T follicular helper cell (primary cell): ENCODE data around the gene PDIK1L.

Experiments used
- DNase-seq: peaks from one replicate; pipeline ENCODE4 v3.0.0-alpha.2; 2020; ENCODE audit warnings: low read depth
- total RNA-seq, 2 experiments: gene quantifications; one replicate each; lab custom pipeline; 2026; lab: John Stamatoyannopoulos, UW

PDIK1L gene
- 24.0 to 44.7 reads per million in 2 experiments for total RNA-seq

DNA sequence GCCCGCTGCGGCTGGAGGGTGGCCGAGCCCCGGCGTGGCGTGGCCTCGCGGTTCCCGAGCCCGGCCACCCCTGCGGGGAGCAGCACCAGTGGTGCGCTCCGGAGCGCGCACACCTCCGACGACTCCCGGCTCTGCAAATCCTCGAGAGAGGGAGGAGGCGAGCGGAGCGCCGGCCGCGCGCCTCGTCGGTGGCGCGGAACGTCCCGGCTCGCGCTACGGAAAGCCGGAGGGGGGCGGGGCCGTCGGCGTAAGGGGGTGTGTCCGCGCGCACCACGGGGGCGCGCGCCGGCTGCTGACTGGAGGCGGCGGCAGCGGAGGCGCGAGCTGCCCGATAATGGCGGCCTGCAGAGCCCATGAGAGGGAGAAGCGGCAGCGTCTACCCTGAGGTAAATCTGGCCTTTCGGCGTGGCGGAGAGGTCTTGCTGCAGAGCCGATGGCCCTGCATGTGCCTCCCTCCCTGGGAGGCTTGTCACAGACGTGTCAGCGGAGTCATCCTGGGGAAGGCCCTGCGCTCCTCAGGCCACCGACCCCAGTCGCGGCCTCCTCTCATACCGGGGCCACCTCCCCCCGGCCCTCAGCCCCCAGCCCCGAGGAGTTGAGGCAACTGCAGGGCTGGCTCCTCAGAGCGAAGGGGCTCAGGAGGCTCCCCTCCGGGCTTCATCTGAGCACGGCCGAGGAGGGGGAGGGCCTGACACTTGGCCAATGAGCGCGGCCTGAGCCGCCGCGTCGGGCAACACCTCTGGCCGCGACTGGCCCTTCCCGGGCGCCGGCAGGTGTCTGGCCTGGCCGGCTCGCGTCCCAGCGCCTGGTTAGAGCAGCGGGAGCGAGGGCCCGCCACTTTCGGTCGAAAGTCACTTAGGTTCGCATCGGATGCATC is at the start of gene PDIK1L:
TSS of gene PDIK1L (plus strand) at position 295 of the 877 bp plus-strand sequence. CDS start 2,485 bp downstream, outside the sequence.
- DNase-seq, result peak; percentile 93

GRCh38 chr1:26064553-26064952 is 47.1 kb upstream of the PDIK1L start:
- no peak for DNase-seq

DNA sequence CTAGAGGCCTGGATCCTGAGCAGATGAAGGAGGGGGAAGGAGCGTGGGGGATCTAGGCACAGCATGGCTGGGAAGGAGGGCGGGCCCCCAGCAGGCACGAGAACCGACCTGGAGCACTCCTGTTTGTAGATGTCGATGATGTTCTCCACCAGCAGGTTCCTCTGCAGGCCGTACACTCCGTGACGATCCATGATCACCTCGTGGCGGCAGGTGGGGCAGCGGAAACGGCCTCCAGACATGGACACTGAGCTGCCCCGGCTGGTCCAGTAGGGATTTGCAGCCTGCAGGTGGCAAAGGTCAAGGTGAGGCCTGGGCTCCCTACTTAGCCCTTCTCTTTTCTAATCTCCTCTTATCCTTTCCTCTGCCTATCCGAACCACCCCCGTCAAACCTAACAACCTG is 45.5 kb upstream of the PDIK1L start:
- no peak for DNase-seq

DNA sequence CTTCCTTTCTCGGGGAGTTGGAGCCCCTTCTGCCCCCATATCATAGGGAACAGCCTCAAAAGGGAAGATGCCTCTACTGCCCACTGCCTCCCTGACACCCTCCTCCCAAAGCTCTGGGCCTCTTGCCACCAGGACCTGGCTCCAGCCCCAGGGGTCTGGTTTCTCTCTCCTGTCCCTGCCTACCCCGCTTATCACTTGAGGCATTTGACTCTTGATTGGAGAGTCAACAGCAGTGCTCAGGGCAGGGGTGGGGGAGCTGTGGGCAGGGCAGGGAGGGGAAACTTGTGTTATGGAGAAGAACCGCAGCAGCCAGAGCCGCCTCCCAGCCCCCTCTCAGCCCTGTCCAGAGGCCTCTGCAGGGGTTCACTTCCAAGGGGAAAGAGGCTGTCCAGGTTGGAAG is 44.8 kb upstream of the PDIK1L start:
- no peak for DNase-seq

DNA sequence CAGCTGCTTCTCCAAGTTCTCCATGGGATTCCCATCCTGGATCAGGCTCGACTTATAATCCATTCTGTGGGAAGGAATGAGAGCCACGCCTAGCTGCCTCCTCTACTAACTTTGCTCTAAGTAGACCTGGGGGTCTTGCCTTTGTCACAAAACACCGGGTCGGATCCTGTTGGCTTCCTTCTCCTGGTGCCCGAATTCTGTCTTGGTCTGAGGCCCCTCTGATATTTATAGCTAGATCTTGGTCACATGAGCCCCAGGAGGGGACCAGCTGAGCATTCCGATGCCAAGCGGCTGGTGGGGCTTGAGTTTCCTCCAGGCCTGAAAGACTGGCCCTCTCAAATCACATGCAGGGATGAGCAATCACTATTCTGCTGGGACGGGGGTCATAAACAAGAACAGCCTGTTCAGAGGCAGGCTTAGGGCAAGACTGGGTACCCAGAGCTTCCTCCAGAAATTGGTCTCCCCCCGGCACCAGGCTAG is 44.2 kb upstream of the PDIK1L start, which contains the start of gene TRIM63:
TSS of gene TRIM63 (minus strand) at position 199 of the 480 bp plus-strand sequence. CDS start at position 63, 136 bp downstream.
- no peak for DNase-seq

DNA sequence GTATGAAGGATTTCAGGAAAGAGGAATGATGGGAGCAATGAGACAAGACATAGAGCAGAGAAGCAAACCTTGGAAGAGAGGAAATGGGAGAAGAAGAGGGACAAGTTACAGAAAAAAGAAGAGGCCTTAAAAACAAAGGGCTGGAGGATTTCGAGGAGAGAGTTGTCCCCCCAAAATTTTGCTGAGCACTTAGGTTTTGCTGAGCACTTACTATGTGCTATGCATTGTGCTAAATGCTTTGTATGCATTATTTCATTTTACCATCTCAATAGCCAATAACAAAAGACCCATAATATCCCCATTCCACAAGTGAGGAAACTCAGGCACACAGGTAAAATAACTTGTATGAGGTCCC is 41.7 kb upstream of the PDIK1L start:
- DNase-seq, result no peak

GRCh38 chr1:26070296-26070962 is 41.2 kb upstream of the PDIK1L start:
- no peak for DNase-seq

DNA sequence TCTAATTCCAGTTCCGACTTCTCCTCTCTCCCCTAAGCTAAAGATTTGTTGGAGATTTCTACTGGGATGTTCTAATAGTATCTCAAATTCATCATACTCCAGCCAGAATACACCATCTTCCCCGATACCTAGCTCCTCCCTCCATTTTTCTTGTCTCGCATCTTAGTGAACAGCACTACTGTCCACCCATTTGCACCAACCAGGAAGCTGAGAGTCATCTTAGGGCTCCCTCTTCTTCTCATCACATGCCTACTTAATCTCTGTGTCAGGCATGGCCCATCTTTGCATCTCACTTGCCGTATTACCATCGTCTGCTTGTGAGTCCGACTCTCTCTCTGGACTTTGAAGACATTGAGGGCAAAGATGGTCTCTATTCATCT is 40.7 kb upstream of the PDIK1L start:
- DNase-seq, result no peak

- DNase-seq, result no peak
Measured at GRCh38 chr1:26072305-26072704, 39.3 kb upstream of the PDIK1L start.

DNA sequence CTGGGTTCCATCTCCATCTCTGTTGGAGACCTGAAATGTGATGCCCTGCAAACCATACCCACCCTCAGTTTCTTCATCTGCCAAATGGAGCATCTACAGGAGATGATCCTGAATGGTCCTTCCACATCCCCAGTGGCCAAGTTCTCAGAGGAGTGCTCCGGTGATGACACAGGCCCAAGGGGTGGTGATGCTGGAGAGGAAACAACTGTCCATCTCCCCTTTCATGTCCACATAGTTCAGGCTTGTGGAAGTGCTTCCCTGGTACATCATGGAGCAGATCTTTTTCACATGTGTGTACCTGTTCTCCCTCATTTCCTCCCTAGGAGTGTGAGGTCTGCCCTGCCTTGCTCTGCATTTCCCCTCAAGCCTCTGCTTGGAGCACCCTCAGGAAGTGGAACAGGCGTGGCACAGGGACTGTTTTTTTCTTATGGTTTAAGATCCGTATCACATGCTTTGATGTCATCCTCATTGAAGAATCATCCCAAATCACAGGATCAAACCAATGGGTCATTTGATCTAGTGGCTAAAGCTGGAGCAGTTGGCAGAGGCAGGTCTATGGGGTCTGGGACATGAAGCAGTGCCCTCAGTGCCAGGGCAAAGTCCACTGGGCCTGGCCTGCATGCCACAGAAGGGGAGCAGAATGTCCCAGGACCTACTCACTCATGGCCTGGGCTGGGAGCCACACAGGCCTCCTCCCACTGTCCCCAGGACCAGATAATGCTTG is 36.0 kb upstream of the PDIK1L start:
- no peak for DNase-seq

GRCh38 chr1:26077524-26077923 is 34.1 kb upstream of the PDIK1L start:
- no peak for DNase-seq

DNA sequence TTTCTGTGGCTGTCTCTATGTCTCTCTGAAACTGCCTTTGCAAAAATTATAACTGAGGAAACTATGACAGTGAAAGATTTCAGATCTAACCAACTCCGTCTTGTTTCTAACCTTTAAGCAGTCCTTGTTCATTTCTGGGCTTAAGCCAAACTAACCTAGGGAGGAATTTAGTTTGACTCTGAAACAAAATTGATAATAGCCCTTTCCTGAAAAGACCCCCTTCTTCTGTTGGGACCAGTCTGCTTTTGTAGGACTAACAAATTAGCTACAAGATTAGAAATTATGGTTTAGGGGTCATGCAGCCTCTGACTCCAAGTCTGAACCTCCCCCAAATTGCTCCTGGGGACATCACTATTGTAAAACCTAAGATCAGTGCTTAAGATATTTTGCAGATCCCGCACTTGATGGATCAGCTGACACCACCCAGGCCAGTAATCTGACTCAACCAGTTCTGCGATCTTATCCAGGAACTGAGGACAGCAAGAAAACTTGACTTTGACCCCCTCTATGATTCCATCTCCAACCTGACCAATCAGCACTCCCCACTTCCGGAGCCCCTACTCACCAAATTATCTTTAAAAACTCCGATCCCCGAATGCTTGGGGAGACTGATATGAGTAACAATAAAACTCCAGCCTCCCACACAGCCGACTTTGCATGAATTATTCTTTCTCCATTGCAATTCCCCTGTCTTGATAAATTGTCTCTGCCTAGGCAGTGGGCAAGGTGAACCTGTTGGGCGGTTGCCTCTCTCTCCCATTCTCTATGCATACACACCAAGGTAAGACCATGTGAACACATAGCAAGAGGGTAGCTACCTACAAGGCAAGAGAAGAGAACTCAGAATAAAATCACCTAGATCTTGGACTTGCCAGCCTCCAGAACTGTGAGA is 33.1 kb upstream of the PDIK1L start:
- DNase-seq, result no peak

- no peak for DNase-seq
Measured at GRCh38 chr1:26079178-26079563, 32.5 kb upstream of the PDIK1L start.

DNA sequence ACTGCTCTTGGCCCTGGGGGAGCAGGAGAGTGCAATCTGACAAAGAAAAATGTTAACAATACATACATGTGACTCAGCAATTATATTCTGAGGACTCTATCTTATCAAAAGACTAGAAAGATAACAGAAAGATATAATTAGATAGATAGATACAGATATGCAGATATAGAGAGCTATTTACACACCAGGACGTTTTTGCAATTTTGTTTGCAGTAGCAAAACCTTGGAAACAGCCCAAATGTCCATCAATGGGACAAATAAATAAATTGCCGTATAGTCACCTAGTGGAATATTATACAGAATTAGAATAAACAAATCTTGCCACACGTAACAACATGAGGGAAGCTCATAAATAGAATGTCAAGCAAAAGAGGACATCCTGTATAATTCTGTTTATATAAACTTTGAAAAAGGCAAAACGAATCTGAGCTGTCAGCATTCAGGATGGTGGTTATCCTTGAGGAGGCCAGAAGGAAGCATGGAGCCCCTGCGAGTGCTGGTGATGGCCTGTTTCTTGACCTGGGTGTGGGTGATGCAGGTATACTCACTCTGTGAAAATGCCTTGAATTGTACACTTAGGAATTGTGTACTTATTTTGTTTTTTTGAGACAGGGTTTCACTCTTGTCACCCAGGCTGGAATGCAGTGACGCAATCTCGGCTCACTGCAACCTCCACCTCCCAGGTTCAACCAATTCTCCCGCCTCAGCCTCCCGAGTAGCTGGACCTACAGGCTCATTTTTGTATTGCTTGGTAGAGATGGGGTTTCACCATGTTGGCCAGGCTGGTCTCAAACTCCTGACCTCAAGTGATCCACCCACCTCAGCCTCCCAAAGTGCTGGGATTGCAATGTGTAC is 31.4 kb upstream of the PDIK1L start:
- DNase-seq, result no peak

DNA sequence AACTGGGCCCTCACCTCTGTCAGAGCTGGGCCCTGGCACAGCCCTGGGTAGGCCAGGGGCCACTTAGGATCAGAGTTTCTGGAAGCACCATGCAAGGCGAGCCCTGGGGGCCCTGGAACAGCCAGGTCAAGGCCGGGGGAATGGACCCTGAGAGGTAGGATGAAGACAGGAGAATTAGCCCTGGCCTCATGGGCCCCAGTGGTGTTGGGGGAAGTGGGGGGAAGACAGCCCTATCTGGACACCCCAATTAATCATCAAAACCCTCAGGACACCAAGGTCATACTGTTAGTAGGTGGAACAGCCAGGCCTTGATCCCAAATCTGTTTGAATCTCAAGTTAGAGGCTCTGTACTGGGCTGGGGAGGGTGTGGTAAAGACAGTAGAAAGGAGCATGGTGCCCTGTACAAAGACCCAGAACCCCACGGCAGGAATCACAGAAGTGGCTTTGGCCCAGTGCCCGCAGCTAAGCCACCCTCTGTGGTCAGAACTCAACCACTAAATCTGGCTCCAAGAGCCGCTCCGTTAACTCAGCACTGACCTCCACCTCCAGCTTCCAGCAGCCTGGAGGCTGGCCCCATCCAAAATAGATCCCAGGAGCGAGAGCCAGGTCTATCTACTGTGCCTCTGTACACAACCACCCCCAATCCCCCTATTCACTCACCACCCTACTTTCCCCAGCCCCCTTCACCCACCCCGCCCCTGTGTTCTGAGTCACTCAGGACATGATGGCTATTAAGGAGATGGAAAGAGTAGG is 30.2 kb upstream of the PDIK1L start:
- DNase-seq, result no peak

GRCh38 chr1:26082020-26082350 is 29.6 kb upstream of the PDIK1L start:
- no peak for DNase-seq

GRCh38 chr1:26083208-26083607 is 28.4 kb upstream of the PDIK1L start:
- no peak for DNase-seq

DNA sequence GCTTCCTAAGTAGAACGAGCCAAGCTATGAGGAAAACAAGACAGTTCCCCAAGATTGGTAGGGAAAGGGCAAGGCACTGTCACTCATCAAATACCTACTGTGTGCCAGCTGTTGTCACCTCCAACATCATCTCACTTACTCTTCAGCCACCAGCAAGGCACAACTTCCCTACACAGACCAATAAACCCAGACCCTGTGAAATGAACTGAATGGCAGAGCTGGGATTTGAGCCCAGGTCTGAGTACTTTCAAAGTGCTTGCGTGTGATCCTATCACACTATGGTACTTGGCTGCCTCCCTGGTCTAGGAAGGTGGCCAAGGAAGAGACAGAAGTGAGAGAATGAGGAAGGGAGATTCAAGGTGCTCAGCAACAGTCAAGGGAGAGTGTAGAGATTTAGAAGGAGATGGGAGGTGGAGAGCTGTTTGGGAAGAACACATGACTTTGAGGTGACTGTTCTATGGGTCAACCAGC is 27.5 kb upstream of the PDIK1L start:
- no peak for DNase-seq

DNA sequence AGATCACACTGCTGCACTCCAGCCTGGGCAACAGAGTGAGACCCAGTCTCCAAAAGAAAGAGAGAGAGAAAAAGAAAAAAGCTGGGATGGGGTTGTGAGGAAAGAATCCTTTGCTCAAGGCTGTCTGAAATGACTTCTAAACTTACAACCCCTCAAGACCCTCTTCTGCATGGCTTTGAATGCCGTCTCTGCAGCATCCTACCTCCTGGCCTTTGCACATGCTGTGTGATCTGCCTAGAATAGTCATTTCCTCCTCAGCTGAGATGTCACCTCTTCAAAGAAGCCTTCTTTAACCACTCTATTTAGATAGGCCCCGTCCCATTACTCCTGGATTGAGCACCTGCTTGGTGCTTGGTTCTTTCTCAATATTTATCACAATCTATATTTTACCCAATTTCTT is 26.8 kb upstream of the PDIK1L start:
- DNase-seq, result no peak

DNA sequence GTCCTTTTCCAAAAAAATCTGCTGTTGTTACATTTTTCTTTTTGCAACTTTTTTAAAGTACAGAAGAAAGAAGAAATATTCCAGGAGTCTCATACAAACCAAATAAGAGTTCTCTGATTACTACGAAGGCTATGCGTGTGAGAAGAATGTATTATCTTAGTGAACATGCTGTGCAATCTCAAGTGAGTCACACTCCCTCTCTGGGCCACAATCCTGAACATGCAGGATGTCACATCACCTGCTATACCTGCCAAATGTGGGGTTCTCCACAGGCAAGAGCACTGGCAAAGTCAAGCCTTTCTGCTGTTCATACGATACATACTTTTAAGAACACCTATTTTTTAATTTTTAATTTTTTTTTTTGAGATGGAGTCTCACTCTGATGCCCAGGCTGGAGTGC is 22.5 kb upstream of the PDIK1L start:
- DNase-seq, result no peak
